Keratinocyte (primary cell): Measurements from ENCODE around the gene CFL1.

Experiments
- EZH2 ChIP-seq: IDR thresholded peaks from one replicate; pipeline ENCODE4 v1.6.1; 2012; ENCODE audit warnings: inconsistent platforms, mild to moderate bottlenecking, low read length, moderate library complexity
- TF ChIP-seq, protein P1 (sequence below), 3 experiments: IDR thresholded peaks in 1 of 3; conservative IDR thresholded peaks in 1 of 3; optimal IDR thresholded peaks in 1 of 3; 2 replicates in 2 of 3; 3 replicates in 1 of 3; pipeline versions ENCODE3 to v1.5.1; 2011; ENCODE audit warnings: low read length in 3 of 3, mild to moderate bottlenecking in 3 of 3, moderate library complexity in 2 of 3, control low read depth in 1 of 3, inconsistent platforms in 1 of 3; ENCODE audit not compliant: insufficient read depth in 2 of 3; ENCODE audit errors: extremely low read depth in 1 of 3

DNA sequence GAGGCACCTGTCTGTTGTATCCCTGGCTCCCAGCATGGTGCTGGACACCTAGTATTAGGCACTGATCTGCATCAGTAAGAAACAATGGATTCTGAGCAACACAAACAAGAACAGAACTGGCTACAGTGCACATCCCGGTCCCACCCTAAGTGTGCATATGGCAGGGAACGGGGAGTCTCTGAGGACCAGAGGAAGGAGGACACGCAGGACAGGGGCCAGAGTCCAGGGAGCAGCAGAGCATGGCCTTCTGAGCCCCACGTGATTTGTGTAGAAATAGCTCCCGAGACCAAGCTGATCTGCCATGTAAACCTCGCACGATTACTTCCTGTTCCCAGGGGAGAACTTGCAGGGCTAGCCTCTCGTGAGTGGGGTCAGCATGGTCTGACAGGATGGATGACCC lies 36.9 kb downstream of the CFL1 start:
- TF ChIP-seq, protein P1, sequence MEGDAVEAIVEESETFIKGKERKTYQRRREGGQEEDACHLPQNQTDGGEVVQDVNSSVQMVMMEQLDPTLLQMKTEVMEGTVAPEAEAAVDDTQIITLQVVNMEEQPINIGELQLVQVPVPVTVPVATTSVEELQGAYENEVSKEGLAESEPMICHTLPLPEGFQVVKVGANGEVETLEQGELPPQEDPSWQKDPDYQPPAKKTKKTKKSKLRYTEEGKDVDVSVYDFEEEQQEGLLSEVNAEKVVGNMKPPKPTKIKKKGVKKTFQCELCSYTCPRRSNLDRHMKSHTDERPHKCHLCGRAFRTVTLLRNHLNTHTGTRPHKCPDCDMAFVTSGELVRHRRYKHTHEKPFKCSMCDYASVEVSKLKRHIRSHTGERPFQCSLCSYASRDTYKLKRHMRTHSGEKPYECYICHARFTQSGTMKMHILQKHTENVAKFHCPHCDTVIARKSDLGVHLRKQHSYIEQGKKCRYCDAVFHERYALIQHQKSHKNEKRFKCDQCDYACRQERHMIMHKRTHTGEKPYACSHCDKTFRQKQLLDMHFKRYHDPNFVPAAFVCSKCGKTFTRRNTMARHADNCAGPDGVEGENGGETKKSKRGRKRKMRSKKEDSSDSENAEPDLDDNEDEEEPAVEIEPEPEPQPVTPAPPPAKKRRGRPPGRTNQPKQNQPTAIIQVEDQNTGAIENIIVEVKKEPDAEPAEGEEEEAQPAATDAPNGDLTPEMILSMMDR (optimal IDR thresholded peaks at IDR 0.05 in 1 of 3, IDR thresholded peaks at IDR 0.05 in 1 of 3, conservative IDR thresholded peaks at IDR 0.05 in 1 of 3; ENCODE audit: extremely low read depth in 1 of 3, insufficient read depth in 2 of 3, low read length in 3 of 3), result no peak
- TF ChIP-seq EZH2, result no peak
